Uterus (tissue), 4 donors: ENCODE data around the gene MRPL46. TPM values are rescaled to one million over a fixed set of nuclear protein-coding genes. Genes with fewer than 3 reads are reported as not detected.
A peak's percentile ranks its signal among the peaks of the same experiment; 100 is the strongest.
"Not testable (repeated sequence)": the region's sequence is repeated elsewhere in the genome, so short reads cannot be mapped to it uniquely, and the experiment has no call there.

Source experiments
- DNase-seq, 2 donors: peaks; one replicate each; pipeline ENCODE4 v3.0.0-alpha.2; 2019 to 2020
- H3K27ac ChIP-seq, 2 donors: fragments of 200-600 bp; sonication (generic); 1 replicate in 1 of 2; 2 replicates in 1 of 2; pipeline ENCODE4 v1.5.1; 2016 to 2018
- H3K27me3 ChIP-seq, 2 donors: fragments of 200-600 bp; sonication (generic); one replicate each; pipeline ENCODE4 v1.5.1; 2018 to 2019; ENCODE audit warnings: control low read depth in 1 of 2
- H3K36me3 ChIP-seq, 2 donors: fragments of 200-600 bp; sonication (generic); one replicate each; pipeline ENCODE4 v1.5.1; 2019; ENCODE audit warnings: control low read depth in 1 of 2
- H3K4me1 ChIP-seq, 2 donors: fragments of 200-600 bp; sonication (generic); one replicate each; pipeline ENCODE4 v1.5.1; 2018 to 2019; ENCODE audit warnings: control low read depth in 1 of 2
- H3K4me3 ChIP-seq, 2 donors: fragments of 200-600 bp; sonication (generic); 1 replicate in 1 of 2; 2 replicates in 1 of 2; pipeline ENCODE4 v1.5.1; 2018 to 2019; ENCODE audit warnings: mild to moderate bottlenecking in 1 of 2
- H3K9me3 ChIP-seq, 2 donors: fragments of 200-600 bp; sonication (generic); one replicate each; pipeline ENCODE4 v1.5.1; 2019; ENCODE audit warnings: control low read depth in 1 of 2
- POLR2A ChIP-seq, 2 donors: fragments of 450-650 bp; IDR thresholded peaks; one replicate each; pipeline ENCODE4 v1.6.1; 2016; ENCODE audit warnings: antibody characterized with exemption in 2 of 2, mild to moderate bottlenecking in 1 of 2, moderate library complexity in 1 of 2
- intact Hi-C: fragments of 100-400 bp; cut with DNase I; formaldehyde crosslinking; loops from one replicate; pipeline ENCODE4 v1.15.1; 2023; ENCODE audit warnings: low total_unique reads
- total RNA-seq, 4 donors: library from RNA; depleted of rRNA in 3 of 4; stranded (reverse); fragments of >200 nt in 3 of 4; gene quantifications; one replicate each; pipeline versions ENCODE4 v1.1.0 to v1.2.4, GENCODE V29; 2014 to 2023
- TF ChIP-seq, protein P1 (sequence below), 4 experiments: fragments of 200-600 bp in 2 of 4; fragments of 450-650 bp in 2 of 4; sonication (generic) in 2 of 4; IDR thresholded peaks; one replicate each; pipeline ENCODE4 v1.5.1; 2016 to 2019; ENCODE audit warnings: antibody characterized with exemption in 4 of 4, mild to moderate bottlenecking in 2 of 4, moderate library complexity in 1 of 4
- donor health status: DM: yes; HTN: yes; CAD: no.

The MRPL46 gene
- total RNA-seq, 4 donors from 2014 or later = 16.9 to 24.8 (median 21.5) TPM

GRCh38 chr15:88479169-88479568, 12.0 kb upstream of the MRPL46 start:
- Histone ChIP-seq H3K4me3 (no peak overlapping the region), H3K27ac (no peak overlapping the region), H3K4me1 (no peaks in the 10 kb centered on the region), H3K27me3 (no peaks in the 10 kb centered on the region), H3K9me3 (no peaks in the 10 kb centered on the region), H3K36me3 (no peaks in the 10 kb centered on the region)
- no peak for DNase-seq
- TF ChIP-seq POLR2A (IDR thresholded peaks at IDR 0.05) = no peak
- TF ChIP-seq, protein P1, sequence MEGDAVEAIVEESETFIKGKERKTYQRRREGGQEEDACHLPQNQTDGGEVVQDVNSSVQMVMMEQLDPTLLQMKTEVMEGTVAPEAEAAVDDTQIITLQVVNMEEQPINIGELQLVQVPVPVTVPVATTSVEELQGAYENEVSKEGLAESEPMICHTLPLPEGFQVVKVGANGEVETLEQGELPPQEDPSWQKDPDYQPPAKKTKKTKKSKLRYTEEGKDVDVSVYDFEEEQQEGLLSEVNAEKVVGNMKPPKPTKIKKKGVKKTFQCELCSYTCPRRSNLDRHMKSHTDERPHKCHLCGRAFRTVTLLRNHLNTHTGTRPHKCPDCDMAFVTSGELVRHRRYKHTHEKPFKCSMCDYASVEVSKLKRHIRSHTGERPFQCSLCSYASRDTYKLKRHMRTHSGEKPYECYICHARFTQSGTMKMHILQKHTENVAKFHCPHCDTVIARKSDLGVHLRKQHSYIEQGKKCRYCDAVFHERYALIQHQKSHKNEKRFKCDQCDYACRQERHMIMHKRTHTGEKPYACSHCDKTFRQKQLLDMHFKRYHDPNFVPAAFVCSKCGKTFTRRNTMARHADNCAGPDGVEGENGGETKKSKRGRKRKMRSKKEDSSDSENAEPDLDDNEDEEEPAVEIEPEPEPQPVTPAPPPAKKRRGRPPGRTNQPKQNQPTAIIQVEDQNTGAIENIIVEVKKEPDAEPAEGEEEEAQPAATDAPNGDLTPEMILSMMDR (IDR thresholded peaks at IDR 0.05) = no peak
- intact Hi-C loops = no loop called here

GRCh38 chr15:88477904-88478303, 10.7 kb upstream of the MRPL46 start:
- no peak for DNase-seq
- intact Hi-C loops = no loop called here
- Histone ChIP-seq H3K27me3 (no peaks in the 10 kb centered on the region), H3K4me1 (no peaks in the 10 kb centered on the region), H3K27ac (no peak overlapping the region), H3K36me3 (no peaks in the 10 kb centered on the region), H3K4me3 (no peak overlapping the region), H3K9me3 (no peaks in the 10 kb centered on the region)
- TF ChIP-seq POLR2A (IDR thresholded peaks at IDR 0.05) = no peak
- TF ChIP-seq, protein P1 (IDR thresholded peaks at IDR 0.05) = no peak

DNA sequence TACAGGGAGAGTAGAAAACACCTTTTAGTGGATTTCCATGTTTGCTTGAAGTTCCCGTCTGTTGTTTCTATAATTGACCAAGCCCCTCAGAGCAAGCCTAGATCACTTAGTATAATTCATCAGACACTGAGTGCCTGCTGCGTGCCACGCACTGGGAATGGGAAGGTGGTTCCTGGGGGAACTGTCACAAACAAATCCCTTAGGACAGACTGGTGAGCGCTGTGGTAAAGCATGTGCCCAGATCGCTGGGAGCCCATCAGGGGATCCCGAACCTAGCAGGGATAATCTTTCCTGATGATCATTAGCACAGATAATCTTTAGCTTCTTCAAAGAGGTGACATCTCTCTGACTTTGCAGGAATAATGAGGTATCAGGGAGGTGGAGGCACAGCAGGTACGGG, 9.9 kb upstream of the MRPL46 start:
- no peak overlapping the region for H3K27ac ChIP-seq
- H3K4me3 ChIP-seq = no peak overlapping the region

GRCh38 chr15:88476635-88477060, 9.5 kb upstream of the MRPL46 start:
- TF ChIP-seq, protein P1 (IDR thresholded peaks at IDR 0.05) = peak; percentile 53 to 71 (median 56)
- TF ChIP-seq POLR2A (IDR thresholded peaks at IDR 0.05) = no peak
- intact Hi-C loops = no loop called here
- DNase-seq = peak; percentile 46 to 50
- H3K4me1 ChIP-seq = no peaks in the 10 kb centered on the region
- no peak overlapping the region for H3K4me3 ChIP-seq
- H3K27me3 ChIP-seq = no peaks in the 10 kb centered on the region
- H3K27ac ChIP-seq = no peak overlapping the region
- no peaks in the 10 kb centered on the region for H3K9me3 ChIP-seq
- no peaks in the 10 kb centered on the region for H3K36me3 ChIP-seq

More for the DNA sequence above, 9.9 kb upstream of the MRPL46 start:
- no peak for DNase-seq
- Histone ChIP-seq H3K27me3 (no peaks in the 10 kb centered on the region), H3K9me3 (no peaks in the 10 kb centered on the region), H3K4me1 (no peaks in the 10 kb centered on the region), H3K36me3 (no peaks in the 10 kb centered on the region)
- TF ChIP-seq POLR2A (IDR thresholded peaks at IDR 0.05) = no peak
- TF ChIP-seq, protein P1 (IDR thresholded peaks at IDR 0.05) = no peak
- intact Hi-C loops = no loop called here

DNA sequence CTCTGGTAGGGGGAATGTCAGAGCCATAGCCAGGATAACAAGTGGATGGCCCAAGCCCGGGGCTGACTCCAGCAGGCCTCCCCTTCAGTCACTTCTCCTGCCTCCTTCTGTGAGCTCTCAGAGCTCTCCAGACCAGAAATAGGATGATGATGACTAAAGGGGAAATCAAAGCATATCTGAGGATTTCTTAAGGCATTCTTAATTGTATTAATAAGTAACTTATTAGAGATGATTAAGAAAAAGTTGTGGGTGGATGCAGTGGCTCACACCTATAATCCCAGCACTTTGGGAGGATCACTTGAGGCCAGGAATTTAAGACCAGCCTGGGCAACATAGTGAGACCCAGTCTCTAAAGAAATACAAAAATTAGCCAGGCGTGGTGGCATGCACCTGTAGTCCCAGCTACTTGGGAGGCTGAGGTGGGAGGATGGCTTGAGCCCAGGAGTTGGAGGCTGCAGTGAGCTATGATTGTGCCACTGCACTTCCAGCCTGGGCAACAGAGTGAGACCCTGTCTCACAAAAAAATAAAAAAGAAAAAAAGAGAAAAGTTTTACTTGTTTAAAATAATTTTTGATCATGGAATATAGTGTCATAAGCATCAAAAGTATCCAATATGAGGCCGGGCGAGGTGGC, 6.6 kb upstream of the MRPL46 start:
- H3K4me3 ChIP-seq, H3K27me3 ChIP-seq, intact Hi-C loops, DNase-seq, H3K36me3 ChIP-seq, H3K27ac ChIP-seq, H3K9me3 ChIP-seq, H3K4me1 ChIP-seq: not testable (repeated sequence)

GRCh38 chr15:88472225-88472624, 5.0 kb upstream of the MRPL46 start:
- intact Hi-C loops = no loop called here
- no peak for DNase-seq
- TF ChIP-seq POLR2A (IDR thresholded peaks at IDR 0.05) = no peak
- Histone ChIP-seq H3K9me3 (no peaks in the 10 kb centered on the region), H3K4me3 (no peak overlapping the region), H3K36me3 (no peaks in the 10 kb centered on the region), H3K27ac (no peak overlapping the region), H3K4me1 (no peaks in the 10 kb centered on the region), H3K27me3 (no peaks in the 10 kb centered on the region)
